OCI-LY1 (cell line): Measurements from ENCODE around the gene RAB21.

Experiments
- H2AFZ ChIP-seq: fragments of 200-600 bp; sonication (generic), shearing (Covaris generic); 2 replicates; pipeline ENCODE4 v1.6.0; 2014; ENCODE audit warnings: antibody characterized with exemption, mild to moderate bottlenecking, low read length
- H3F3A ChIP-seq: fragments of 200-600 bp; sonication (generic), shearing (Covaris generic); 2 replicates; pipeline ENCODE4 v1.6.0; 2014; ENCODE audit warnings: mild to moderate bottlenecking, antibody characterized with exemption, low read length, moderate library complexity; ENCODE audit not compliant: insufficient read depth
- H3K27ac ChIP-seq: fragments of 200-600 bp; sonication (generic); 2 replicates; pipeline ENCODE4 v1.5.1; 2014; ENCODE audit warnings: low read length, mixed run types, mild to moderate bottlenecking, low read depth; ENCODE audit not compliant: poor library complexity, severe bottlenecking
- H3K27me3 ChIP-seq: fragments of 200-600 bp; sonication (generic); 2 replicates; pipeline ENCODE4 v1.6.0; 2014; ENCODE audit warnings: antibody characterized with exemption, mild to moderate bottlenecking, low read length, moderate library complexity; ENCODE audit not compliant: insufficient read depth
- H3K36me3 ChIP-seq: fragments of 200-600 bp; sonication (generic); 2 replicates; pipeline ENCODE4 v1.6.1; 2014; ENCODE audit warnings: mild to moderate bottlenecking, antibody characterized with exemption, low read length, moderate library complexity, mixed read lengths; ENCODE audit not compliant: insufficient read depth
- H3K4me1 ChIP-seq: fragments of 200-600 bp; sonication (generic); 2 replicates; pipeline ENCODE4 v1.5.1; 2014; ENCODE audit warnings: mild to moderate bottlenecking, low read length, moderate library complexity; ENCODE audit not compliant: insufficient read depth, severe bottlenecking
- H3K4me2 ChIP-seq: fragments of 200-600 bp; sonication (generic), shearing (Covaris generic); 2 replicates; pipeline ENCODE4 v1.6.1; 2014; ENCODE audit warnings: low read length
- H3K4me3 ChIP-seq: fragments of 200-600 bp; sonication (generic); 2 replicates; pipeline ENCODE4 v1.5.1; 2014; ENCODE audit warnings: low read length, low read depth, mild to moderate bottlenecking, mixed read lengths; ENCODE audit not compliant: poor library complexity, severe bottlenecking
- H3K79me2 ChIP-seq: fragments of 200-600 bp; shearing (Covaris generic); 2 replicates; pipeline ENCODE4 v1.6.1; 2016; ENCODE audit warnings: mixed run types, low read length, mixed read lengths; ENCODE audit not compliant: insufficient read depth
- H3K9ac ChIP-seq: fragments of 200-600 bp; sonication (generic), shearing (Covaris generic); 2 replicates; pipeline ENCODE4 v1.6.1; 2014; ENCODE audit warnings: mild to moderate bottlenecking, low read length, mixed read lengths
- H3K9me2 ChIP-seq: fragments of 200-600 bp; sonication (generic), shearing (Covaris generic); 2 replicates; pipeline ENCODE4 v1.6.1; 2014; ENCODE audit warnings: low read depth, mild to moderate bottlenecking, low read length, mixed read lengths
- H3K9me3 ChIP-seq: fragments of 200-600 bp; shearing (Covaris generic); 2 replicates; pipeline ENCODE4 v1.6.1; 2014; ENCODE audit warnings: low read length, mixed read lengths
- H4K20me1 ChIP-seq: fragments of 200-600 bp; sonication (generic), shearing (Covaris generic); 2 replicates; pipeline ENCODE4 v1.6.0; 2016; ENCODE audit warnings: mild to moderate bottlenecking, low read length; ENCODE audit not compliant: insufficient read depth
- CTCF ChIP-seq: fragments of 200-600 bp; sonication (generic), shearing (Covaris generic); IDR thresholded peaks from 2 replicates; pipeline ENCODE4 v1.5.1; 2017; ENCODE audit warnings: mild to moderate bottlenecking, antibody characterized with exemption, low read length, moderate library complexity, mixed read lengths
- EZH2 ChIP-seq: fragments of 200-600 bp; sonication (generic), shearing (Covaris generic); IDR thresholded peaks from 2 replicates; pipeline ENCODE4 v1.8.0; 2017; ENCODE audit warnings: borderline replicate concordance, mixed run types, mild to moderate bottlenecking, antibody characterized with exemption, low read length, moderate library complexity, mixed read lengths

Gene RAB21

GRCh38 chr12:71710276-71711125, 44.2 kb upstream of the RAB21 start:
- Histone ChIP-seq H3K4me2 (no peak overlapping the region), H3F3A (no peaks in the 10 kb centered on the region), H3K9me3 (peaks cover 16% of the 10 kb centered on the region), H3K9me2 (no peaks in the 10 kb centered on the region), H2AFZ (no peak overlapping the region), H3K27me3 (no peaks in the 10 kb centered on the region), H3K4me1 (no peaks in the 10 kb centered on the region), H3K9ac (no peak overlapping the region), H4K20me1 (no peaks in the 10 kb centered on the region), H3K4me3 (no peak overlapping the region), H3K27ac (no peak overlapping the region), H3K79me2 (no peaks in the 10 kb centered on the region), H3K36me3 (no peaks in the 10 kb centered on the region)
- TF ChIP-seq EZH2, result no peak
- no peak for TF ChIP-seq CTCF

DNA sequence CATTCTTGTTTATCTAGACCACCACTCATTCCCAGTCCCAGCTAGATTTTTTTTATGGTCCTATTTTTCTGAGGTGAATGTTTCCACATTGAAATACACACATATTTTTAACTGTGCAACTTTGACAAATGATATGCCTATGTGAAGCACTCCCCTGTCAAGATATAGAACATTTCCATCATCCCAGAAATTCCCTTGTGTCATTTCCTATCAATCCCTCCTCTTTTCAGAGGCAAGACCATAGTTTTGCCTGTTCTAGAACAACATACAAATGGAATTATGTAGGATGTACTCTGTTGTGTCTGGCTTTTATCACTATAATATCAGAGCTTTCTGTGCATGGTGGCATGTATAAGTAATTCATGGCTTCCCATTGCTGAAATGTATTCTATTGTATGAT, 36.1 kb upstream of the RAB21 start:
- no peaks in the 10 kb centered on the region for H3F3A ChIP-seq
- TF ChIP-seq EZH2 (no peak), CTCF (no peak)
- H3K4me2 ChIP-seq, result no peak overlapping the region
- no peak overlapping the region for H2AFZ ChIP-seq
- H3K27ac ChIP-seq, result no peak overlapping the region
- no peak overlapping the region for H3K4me3 ChIP-seq
- no peaks in the 10 kb centered on the region for H3K4me1 ChIP-seq
- H3K9me3 ChIP-seq, result peaks cover 7% of the 10 kb centered on the region; the same call in 1 of the 2 replicates
- no peaks in the 10 kb centered on the region for H3K36me3 ChIP-seq
- H3K9ac ChIP-seq, result no peak overlapping the region
- no peaks in the 10 kb centered on the region for H3K79me2 ChIP-seq
- H4K20me1 ChIP-seq, result no peaks in the 10 kb centered on the region
- no peaks in the 10 kb centered on the region for H3K9me2 ChIP-seq
- no peaks in the 10 kb centered on the region for H3K27me3 ChIP-seq

DNA sequence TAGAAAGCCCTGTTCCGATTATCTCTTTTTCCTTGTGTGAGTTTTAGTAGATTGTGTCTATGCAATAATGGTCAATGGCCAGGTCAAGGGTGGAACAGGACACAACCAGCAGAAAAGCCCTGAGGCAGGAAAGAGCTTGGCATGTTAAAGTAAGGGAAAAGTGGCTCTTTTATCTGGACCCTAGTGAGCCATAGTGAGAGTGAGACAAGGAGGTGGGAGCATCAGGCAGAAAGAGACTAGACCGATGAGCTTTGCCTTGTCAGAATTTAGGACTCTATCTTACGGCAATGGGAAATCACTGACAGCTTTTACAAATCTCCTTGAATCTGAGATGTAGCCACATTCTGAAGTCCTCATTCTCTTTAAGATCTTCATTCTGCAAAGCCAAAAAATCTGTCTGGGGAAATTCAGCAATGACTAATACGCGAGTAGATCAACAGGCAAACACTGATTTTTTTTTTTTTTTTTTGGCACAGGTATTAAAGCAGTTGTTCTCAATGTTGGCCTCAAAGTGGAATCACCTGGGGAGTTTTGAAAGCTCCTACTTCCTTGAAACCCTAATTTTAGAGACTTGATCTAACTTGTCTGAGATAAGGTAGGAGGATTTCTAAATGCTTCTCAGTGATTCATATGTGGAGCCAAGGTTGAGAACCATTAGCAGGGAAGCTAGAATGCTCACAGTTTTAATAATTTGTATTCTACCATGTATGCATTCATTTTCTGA, 34.9 kb upstream of the RAB21 start:
- H3K36me3 ChIP-seq, result no peaks in the 10 kb centered on the region
- H3F3A ChIP-seq, result no peaks in the 10 kb centered on the region
- H3K27ac ChIP-seq, result no peak overlapping the region
- H3K79me2 ChIP-seq, result no peaks in the 10 kb centered on the region
- H3K4me1 ChIP-seq, result no peaks in the 10 kb centered on the region
- no peak overlapping the region for H3K9ac ChIP-seq
- H3K9me2 ChIP-seq, result no peaks in the 10 kb centered on the region
- H4K20me1 ChIP-seq, result no peaks in the 10 kb centered on the region
- no peak for TF ChIP-seq CTCF
- H3K9me3 ChIP-seq, result 0 out of 2 replicates have a peak, but pooled peaks cover 3% of the 10 kb centered on the region
- no peak overlapping the region for H3K4me3 ChIP-seq
- no peak overlapping the region for H2AFZ ChIP-seq
- H3K27me3 ChIP-seq, result no peaks in the 10 kb centered on the region
- no peak overlapping the region for H3K4me2 ChIP-seq
